HFF-Myc (cell line): Measurements from ENCODE around the gene RAB26.

Experiments used
- DNase-seq: peaks from one replicate; pipeline ENCODE4 v3.0.0-alpha.2; 2011; ENCODE audit warnings: low read depth; ENCODE audit errors: extremely low read depth
- H3K4me3 ChIP-seq: replicated peaks from 2 replicates; pipeline ENCODE4 v1.5.1; 2011; ENCODE audit warnings: low read depth, mild to moderate bottlenecking, control low read depth, low read length
- TF ChIP-seq, protein P1 (sequence below): IDR thresholded peaks from 2 replicates; pipeline ENCODE4 v1.5.1; 2012; ENCODE audit warnings: mild to moderate bottlenecking, low read depth, low read length, control low read depth; ENCODE audit errors: missing control alignments

The RAB26 gene

GRCh38 chr16:2161911-2162310 lies 13.5 kb downstream of the RAB26 start:
- TF ChIP-seq, protein P1, sequence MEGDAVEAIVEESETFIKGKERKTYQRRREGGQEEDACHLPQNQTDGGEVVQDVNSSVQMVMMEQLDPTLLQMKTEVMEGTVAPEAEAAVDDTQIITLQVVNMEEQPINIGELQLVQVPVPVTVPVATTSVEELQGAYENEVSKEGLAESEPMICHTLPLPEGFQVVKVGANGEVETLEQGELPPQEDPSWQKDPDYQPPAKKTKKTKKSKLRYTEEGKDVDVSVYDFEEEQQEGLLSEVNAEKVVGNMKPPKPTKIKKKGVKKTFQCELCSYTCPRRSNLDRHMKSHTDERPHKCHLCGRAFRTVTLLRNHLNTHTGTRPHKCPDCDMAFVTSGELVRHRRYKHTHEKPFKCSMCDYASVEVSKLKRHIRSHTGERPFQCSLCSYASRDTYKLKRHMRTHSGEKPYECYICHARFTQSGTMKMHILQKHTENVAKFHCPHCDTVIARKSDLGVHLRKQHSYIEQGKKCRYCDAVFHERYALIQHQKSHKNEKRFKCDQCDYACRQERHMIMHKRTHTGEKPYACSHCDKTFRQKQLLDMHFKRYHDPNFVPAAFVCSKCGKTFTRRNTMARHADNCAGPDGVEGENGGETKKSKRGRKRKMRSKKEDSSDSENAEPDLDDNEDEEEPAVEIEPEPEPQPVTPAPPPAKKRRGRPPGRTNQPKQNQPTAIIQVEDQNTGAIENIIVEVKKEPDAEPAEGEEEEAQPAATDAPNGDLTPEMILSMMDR, result no peak
- no peak for DNase-seq
- no peak overlapping the region for H3K4me3 ChIP-seq

DNA sequence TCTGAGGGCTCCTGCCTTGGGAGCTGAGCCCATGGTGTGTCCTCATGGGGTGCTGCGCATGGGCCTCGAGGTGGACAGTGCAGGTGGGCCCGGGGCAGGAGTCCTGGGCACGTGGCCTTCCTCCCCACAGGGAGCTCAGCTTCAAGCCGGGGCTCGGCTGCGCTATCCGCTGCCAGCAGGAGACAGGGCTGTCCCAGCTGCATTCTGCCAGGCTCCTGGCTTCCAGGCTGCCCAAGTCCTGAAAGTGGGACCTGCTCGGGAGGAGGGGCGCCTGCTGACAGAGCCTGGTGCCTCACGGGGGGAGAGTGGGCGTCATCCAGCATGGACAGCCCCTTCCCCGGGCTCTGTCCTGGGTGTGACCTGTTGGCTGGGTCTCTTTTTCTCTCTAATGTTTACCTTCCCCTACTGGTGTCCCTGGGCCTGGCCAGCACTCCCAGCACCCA lies 14.3 kb downstream of the RAB26 start:
- H3K4me3 ChIP-seq, result no peak overlapping the region
- TF ChIP-seq, protein P1, result no peak
- DNase-seq, result no peak

GRCh38 chr16:2163211-2163881 lies 14.9 kb downstream of the RAB26 start:
- no peak for DNase-seq
- TF ChIP-seq, protein P1, result no peak

GRCh38 chr16:2165861-2166260 lies 17.4 kb downstream of the RAB26 start:
- no peak for DNase-seq
- H3K4me3 ChIP-seq, result no peak overlapping the region
- TF ChIP-seq, protein P1, result no peak

More at GRCh38 chr16:2163211-2163881, 14.9 kb downstream of the RAB26 start:
- H3K4me3 ChIP-seq, result no peak overlapping the region

GRCh38 chr16:2166263-2167067 lies 18.0 kb downstream of the RAB26 start:
- H3K4me3 ChIP-seq, result no peak overlapping the region
- DNase-seq, result no peak
- TF ChIP-seq, protein P1, result no peak

DNA sequence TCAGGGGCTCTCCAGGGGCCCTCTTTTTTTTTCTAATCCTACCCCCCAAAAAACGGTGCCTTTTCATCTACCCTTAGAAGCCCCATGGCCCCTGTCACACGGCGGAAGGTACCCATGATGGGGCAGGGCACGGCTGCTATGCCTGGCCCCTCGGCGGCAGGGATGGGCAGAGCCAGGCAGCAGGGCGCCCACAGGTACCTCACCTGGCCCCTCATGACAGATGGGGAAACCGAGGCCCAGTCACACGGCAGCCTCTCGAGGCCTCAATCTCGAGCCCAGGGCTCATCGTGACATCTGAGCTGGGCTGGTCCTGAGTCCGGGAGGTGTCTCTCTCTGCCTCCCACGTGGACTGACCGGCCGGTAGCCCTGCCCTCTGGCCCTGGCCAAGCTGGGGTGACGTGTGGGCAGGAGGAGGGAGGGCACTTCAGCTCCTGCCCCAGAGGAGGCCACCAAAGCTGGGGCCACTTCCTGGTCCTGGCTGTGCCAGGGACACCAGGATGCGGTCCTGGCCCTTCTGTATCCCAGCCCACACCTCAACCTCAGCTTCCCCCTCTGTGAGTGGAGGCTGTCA lies 18.7 kb downstream of the RAB26 start:
- H3K4me3 ChIP-seq, result no peak overlapping the region
- DNase-seq, result no peak
- TF ChIP-seq, protein P1, result no peak
